ENCODE data around the gene KMT2C.

DNA sequence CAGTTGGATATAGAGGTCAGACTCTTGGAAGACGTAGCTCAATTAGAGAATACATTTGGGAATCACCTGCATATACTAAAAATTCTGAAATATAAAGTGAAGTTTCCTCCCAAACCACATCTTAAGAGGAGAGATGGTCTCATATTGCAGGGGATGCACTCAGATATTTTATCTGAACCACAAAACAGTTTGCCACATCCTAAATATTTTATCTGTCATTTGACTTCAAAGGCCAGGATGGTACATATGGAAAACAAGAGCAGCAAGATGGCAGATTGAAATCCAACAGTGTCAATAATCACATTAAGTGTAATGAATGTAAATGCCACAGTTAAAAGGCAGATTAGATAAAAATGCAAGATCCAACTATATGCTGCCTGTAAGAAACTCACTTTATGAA is 313.3 kb downstream of the KMT2C start:
- TF ChIP-seq, protein P1, sequence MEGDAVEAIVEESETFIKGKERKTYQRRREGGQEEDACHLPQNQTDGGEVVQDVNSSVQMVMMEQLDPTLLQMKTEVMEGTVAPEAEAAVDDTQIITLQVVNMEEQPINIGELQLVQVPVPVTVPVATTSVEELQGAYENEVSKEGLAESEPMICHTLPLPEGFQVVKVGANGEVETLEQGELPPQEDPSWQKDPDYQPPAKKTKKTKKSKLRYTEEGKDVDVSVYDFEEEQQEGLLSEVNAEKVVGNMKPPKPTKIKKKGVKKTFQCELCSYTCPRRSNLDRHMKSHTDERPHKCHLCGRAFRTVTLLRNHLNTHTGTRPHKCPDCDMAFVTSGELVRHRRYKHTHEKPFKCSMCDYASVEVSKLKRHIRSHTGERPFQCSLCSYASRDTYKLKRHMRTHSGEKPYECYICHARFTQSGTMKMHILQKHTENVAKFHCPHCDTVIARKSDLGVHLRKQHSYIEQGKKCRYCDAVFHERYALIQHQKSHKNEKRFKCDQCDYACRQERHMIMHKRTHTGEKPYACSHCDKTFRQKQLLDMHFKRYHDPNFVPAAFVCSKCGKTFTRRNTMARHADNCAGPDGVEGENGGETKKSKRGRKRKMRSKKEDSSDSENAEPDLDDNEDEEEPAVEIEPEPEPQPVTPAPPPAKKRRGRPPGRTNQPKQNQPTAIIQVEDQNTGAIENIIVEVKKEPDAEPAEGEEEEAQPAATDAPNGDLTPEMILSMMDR (conservative IDR thresholded peaks at IDR 0.05; ENCODE audit: low read length), result no peak
- no peak for TF ChIP-seq EZH2phosphoT487 (IDR thresholded peaks at IDR 0.05; ENCODE audit: borderline replicate concordance, low read depth, low read length)

Data from OCI-LY7 (cell line).